HEK293 (cell line): ENCODE results near the gene PARVA.

Source experiments
- KLF16 ChIP-seq: fragments of 450-650 bp; formaldehyde crosslinking; IDR thresholded peaks from 2 replicates; pipeline ENCODE4 v1.5.1; 2017; ENCODE audit warnings: missing biosample characterization, missing genetic modification characterization
- KLF17 ChIP-seq: fragments of 450-650 bp; formaldehyde crosslinking; IDR thresholded peaks from 2 replicates; pipeline ENCODE4 v1.5.1; 2016; ENCODE audit warnings: missing biosample characterization, missing genetic modification characterization
- KLF8 ChIP-seq: fragments of 450-650 bp; formaldehyde crosslinking; IDR thresholded peaks from 2 replicates; pipeline ENCODE4 v1.5.1; 2016; ENCODE audit warnings: missing biosample characterization, missing genetic modification characterization
- MYNN ChIP-seq: fragments of 450-650 bp; formaldehyde crosslinking; IDR thresholded peaks from 2 replicates; pipeline ENCODE4 v1.5.1; 2016; ENCODE audit warnings: missing biosample characterization, missing genetic modification characterization, borderline replicate concordance
- PRDM2 ChIP-seq: fragments of 450-650 bp; formaldehyde crosslinking; IDR thresholded peaks from 2 replicates; pipeline ENCODE4 v1.5.1; 2016; ENCODE audit warnings: missing biosample characterization, missing genetic modification characterization, borderline replicate concordance
- PRDM6 ChIP-seq: fragments of 450-650 bp; formaldehyde crosslinking; IDR thresholded peaks from 2 replicates; pipeline ENCODE4 v1.5.1; 2017; ENCODE audit warnings: missing biosample characterization, missing genetic modification characterization
- TRIM28 ChIP-seq: IDR thresholded peaks from 2 replicates; pipeline ENCODE4 v1.6.1; 2011; ENCODE audit warnings: low read length, control low read depth, borderline replicate concordance
- ZBTB17 ChIP-seq: fragments of 450-650 bp; formaldehyde crosslinking; IDR thresholded peaks from 2 replicates; pipeline ENCODE4 v1.5.1; 2016; ENCODE audit warnings: missing biosample characterization, missing genetic modification characterization
- ZEB2 ChIP-seq: fragments of 450-650 bp; formaldehyde crosslinking; IDR thresholded peaks from 2 replicates; pipeline ENCODE4 v1.5.1; 2016; ENCODE audit warnings: missing biosample characterization, missing genetic modification characterization
- ZNF146 ChIP-seq: fragments of 450-650 bp; formaldehyde crosslinking; IDR thresholded peaks from 2 replicates; pipeline ENCODE4 v1.5.1; 2016; ENCODE audit warnings: missing biosample characterization, missing genetic modification characterization
- ZNF221 ChIP-seq: fragments of 450-650 bp; formaldehyde crosslinking; IDR thresholded peaks from 2 replicates; pipeline ENCODE4 v1.5.1; 2017; ENCODE audit warnings: missing biosample characterization, missing genetic modification characterization, borderline replicate concordance
- ZNF239 ChIP-seq: fragments of 450-650 bp; formaldehyde crosslinking; IDR thresholded peaks from 2 replicates; pipeline ENCODE4 v1.5.1; 2016; ENCODE audit warnings: missing biosample characterization, missing genetic modification characterization
- ZNF280C ChIP-seq: fragments of 450-650 bp; formaldehyde crosslinking; IDR thresholded peaks from 2 replicates; pipeline ENCODE4 v1.5.1; 2016; ENCODE audit warnings: missing biosample characterization, missing genetic modification characterization
- ZNF335 ChIP-seq: fragments of 450-650 bp; formaldehyde crosslinking; conservative IDR thresholded peaks from 2 replicates; pipeline ENCODE4 v1.5.1; 2016; ENCODE audit warnings: missing biosample characterization, missing genetic modification characterization
- ZNF354C ChIP-seq: fragments of 450-650 bp; formaldehyde crosslinking; IDR thresholded peaks from 2 replicates; pipeline ENCODE4 v1.5.1; 2016; ENCODE audit warnings: missing biosample characterization, missing genetic modification characterization, low read depth, borderline replicate concordance
- ZNF423 ChIP-seq: fragments of 450-650 bp; formaldehyde crosslinking; IDR thresholded peaks from 2 replicates; pipeline ENCODE4 v1.5.1; 2016; ENCODE audit warnings: missing biosample characterization, missing genetic modification characterization
- ZNF544 ChIP-seq: fragments of 450-650 bp; formaldehyde crosslinking; IDR thresholded peaks from 2 replicates; pipeline ENCODE4 v1.5.0; 2017; ENCODE audit warnings: missing biosample characterization, missing genetic modification characterization
- ZNF664 ChIP-seq: fragments of 450-650 bp; formaldehyde crosslinking; IDR thresholded peaks from 2 replicates; pipeline ENCODE4 v1.5.1; 2016; ENCODE audit warnings: missing biosample characterization, missing genetic modification characterization
- ZNF707 ChIP-seq: fragments of 450-650 bp; formaldehyde crosslinking; IDR thresholded peaks from 2 replicates; pipeline ENCODE4 v1.5.1; 2016; ENCODE audit warnings: missing biosample characterization, missing genetic modification characterization
- ZNF777 ChIP-seq: fragments of 450-650 bp; formaldehyde crosslinking; IDR thresholded peaks from 2 replicates; pipeline ENCODE4 v1.5.1; 2017; ENCODE audit warnings: missing biosample characterization, missing genetic modification characterization, borderline replicate concordance
- ZSCAN30 ChIP-seq: fragments of 450-650 bp; IDR thresholded peaks from 2 replicates; pipeline ENCODE4 v1.5.1; 2018; ENCODE audit warnings: missing biosample characterization, mild to moderate bottlenecking, missing genetic modification characterization, moderate library complexity
- TF ChIP-seq, protein P1 (sequence below): fragments of 450-650 bp; formaldehyde crosslinking; IDR thresholded peaks from 2 replicates; pipeline ENCODE4 v1.5.1; 2016; ENCODE audit warnings: missing biosample characterization, missing genetic modification characterization
- TF ChIP-seq, protein P2 (sequence below): fragments of 450-650 bp; formaldehyde crosslinking; IDR thresholded peaks from 2 replicates; pipeline ENCODE4 v1.5.1; 2016; ENCODE audit warnings: missing biosample characterization, missing genetic modification characterization

PARVA gene

DNA sequence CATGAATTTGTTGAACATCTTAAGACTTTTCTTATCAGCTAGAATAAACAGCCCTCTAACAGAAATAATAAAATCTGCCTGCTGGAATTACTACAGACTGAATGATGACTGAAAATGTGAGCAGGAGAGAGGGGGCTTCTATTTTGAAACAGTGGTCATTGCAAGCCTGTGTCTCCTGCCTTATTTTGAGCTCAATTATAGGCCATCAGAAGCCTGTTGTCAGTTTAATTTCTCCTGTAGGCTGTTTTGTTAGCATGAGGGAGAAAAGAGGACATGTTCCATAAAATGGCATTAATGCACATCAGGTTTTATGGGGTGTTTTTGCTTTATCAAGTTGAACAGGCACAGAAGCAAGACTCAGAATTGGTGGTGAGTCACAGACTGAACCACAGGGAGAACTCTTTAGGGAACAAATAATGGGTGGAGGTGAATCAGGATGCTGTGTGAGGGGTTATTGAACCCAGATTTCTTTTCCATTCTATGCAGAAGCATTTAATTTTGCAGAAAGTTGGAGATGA is 129.1 kb downstream of the PARVA start (continued):
- no peak for TF ChIP-seq PRDM2 (tag by site-specific recombination)
- no peak for TF ChIP-seq ZNF707 (tag by site-specific recombination)
- TF ChIP-seq, protein P1, sequence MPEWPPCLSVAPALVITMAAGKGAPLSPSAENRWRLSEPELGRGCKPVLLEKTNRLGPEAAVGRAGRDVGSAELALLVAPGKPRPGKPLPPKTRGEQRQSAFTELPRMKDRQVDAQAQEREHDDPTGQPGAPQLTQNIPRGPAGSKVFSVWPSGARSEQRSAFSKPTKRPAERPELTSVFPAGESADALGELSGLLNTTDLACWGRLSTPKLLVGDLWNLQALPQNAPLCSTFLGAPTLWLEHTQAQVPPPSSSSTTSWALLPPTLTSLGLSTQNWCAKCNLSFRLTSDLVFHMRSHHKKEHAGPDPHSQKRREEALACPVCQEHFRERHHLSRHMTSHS (tag by site-specific recombination) = no peak
- no peak for TF ChIP-seq ZNF146 (tag by site-specific recombination)
- TF ChIP-seq ZEB2 (tag by site-specific recombination) = no peak
- TF ChIP-seq ZNF423 (tag by site-specific recombination) = no peak
- TF ChIP-seq ZNF777 = no peak
- no peak for TF ChIP-seq KLF16 (tag by site-specific recombination)
- no peak for TF ChIP-seq ZNF354C (tag by site-specific recombination)
- peak; percentile 86 for TF ChIP-seq MYNN
- no peak for TF ChIP-seq ZNF280C
- TF ChIP-seq, protein P2, sequence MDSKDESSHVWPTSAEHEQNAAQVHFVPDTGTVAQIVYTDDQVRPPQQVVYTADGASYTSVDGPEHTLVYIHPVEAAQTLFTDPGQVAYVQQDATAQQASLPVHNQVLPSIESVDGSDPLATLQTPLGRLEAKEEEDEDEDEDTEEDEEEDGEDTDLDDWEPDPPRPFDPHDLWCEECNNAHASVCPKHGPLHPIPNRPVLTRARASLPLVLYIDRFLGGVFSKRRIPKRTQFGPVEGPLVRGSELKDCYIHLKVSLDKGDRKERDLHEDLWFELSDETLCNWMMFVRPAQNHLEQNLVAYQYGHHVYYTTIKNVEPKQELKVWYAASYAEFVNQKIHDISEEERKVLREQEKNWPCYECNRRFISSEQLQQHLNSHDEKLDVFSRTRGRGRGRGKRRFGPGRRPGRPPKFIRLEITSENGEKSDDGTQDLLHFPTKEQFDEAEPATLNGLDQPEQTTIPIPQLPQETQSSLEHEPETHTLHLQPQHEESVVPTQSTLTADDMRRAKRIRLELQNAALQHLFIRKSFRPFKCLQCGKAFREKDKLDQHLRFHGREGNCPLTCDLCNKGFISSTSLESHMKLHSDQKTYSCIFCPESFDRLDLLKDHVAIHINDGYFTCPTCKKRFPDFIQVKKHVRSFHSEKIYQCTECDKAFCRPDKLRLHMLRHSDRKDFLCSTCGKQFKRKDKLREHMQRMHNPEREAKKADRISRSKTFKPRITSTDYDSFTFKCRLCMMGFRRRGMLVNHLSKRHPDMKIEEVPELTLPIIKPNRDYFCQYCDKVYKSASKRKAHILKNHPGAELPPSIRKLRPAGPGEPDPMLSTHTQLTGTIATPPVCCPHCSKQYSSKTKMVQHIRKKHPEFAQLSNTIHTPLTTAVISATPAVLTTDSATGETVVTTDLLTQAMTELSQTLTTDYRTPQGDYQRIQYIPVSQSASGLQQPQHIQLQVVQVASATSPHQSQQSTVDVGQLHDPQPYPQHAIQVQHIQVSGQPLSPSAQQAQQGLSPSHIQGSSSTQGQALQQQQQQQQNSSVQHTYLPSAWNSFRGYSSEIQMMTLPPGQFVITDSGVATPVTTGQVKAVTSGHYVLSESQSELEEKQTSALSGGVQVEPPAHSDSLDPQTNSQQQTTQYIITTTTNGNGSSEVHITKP (tag by site-specific recombination) = peak; percentile 84; the same call in 1 of the 2 replicates
- TF ChIP-seq ZBTB17 (tag by site-specific recombination) = no peak
- no peak for TF ChIP-seq KLF17
- TF ChIP-seq ZNF221 = no peak
- TF ChIP-seq ZNF239 (tag by site-specific recombination) = no peak
- no peak for TF ChIP-seq ZNF664 (tag by site-specific recombination)
- TF ChIP-seq ZSCAN30 (tag by site-specific recombination) = no peak
- TF ChIP-seq ZNF544 (tag by site-specific recombination) = no peak
- no peak for TF ChIP-seq KLF8 (tag by site-specific recombination)
- TF ChIP-seq PRDM6 (tag by site-specific recombination) = peak; percentile 69
- peak; percentile 67 for TF ChIP-seq ZNF335 (tag by site-specific recombination)
- 0 out of 2 replicates have a peak, but pooled peaks have one; percentile 10 for TF ChIP-seq TRIM28
